Raji (cell line): ENCODE data around the gene ILKAP.

Experiments used
- POLR2A ChIP-seq: IDR thresholded peaks from 2 replicates; pipeline ENCODE4 v1.6.1; 2011; ENCODE audit warnings: low read depth, low read length, control low read depth; ENCODE audit not compliant: insufficient read depth

The ILKAP gene

GRCh38 chr2:238239863-238240756 is 36.6 kb upstream of the ILKAP start, which contains the start of gene HES6:
Gene HES6, minus strand, starts transcription at chr2:238240038. Its CDS starts 133 bp downstream, at chr2:238239905.
- TF ChIP-seq POLR2A = peak; percentile 67

DNA sequence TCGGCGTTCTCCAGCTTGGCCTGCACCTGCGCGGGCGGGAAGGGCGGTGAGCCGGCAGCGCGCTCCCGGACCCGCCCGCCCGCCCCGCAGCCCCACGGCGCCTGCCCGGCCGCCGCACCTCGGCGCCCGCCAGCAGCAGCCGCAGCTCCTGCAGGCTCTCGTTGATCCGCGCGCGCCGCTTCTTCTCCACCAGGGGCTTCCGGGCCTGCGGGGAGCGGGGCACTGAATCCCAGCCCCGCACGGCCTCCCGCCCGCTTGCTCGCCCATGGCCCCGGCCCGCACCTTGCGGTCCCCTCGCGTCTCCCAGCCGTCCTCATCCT is 36.0 kb upstream of the ILKAP start:
- no peak for TF ChIP-seq POLR2A

- TF ChIP-seq POLR2A = no peak
These were observed 35.5 kb upstream of the ILKAP start for GRCh38 chr2:238238766-238239542.

GRCh38 chr2:238238311-238238765 is 34.8 kb upstream of the ILKAP start:
- TF ChIP-seq POLR2A = no peak

GRCh38 chr2:238237431-238238135 is 34.1 kb upstream of the ILKAP start:
- no peak for TF ChIP-seq POLR2A

GRCh38 chr2:238236571-238236970 is 33.1 kb upstream of the ILKAP start:
- no peak for TF ChIP-seq POLR2A

DNA sequence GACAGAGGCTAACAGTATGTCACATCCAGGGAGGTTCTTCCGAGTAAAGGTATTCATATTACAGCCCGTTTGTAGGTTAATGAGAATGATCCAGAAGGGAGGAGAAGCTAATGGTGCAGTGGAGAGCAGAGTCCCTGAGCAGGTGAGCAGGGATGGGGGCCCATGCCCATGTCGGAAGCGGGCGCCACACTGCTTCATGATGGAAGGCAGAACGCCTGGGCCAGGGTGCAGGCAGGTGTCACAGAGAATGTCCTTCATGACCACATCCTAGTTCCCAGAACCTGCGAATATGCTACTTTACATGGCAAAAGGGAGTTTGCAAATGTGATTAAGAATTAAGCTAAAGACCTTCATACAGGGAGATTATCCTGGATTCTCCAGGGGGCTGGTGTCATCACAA is 32.4 kb upstream of the ILKAP start:
- no peak for TF ChIP-seq POLR2A

GRCh38 chr2:238235331-238235732 is 31.8 kb upstream of the ILKAP start:
- TF ChIP-seq POLR2A = no peak

DNA sequence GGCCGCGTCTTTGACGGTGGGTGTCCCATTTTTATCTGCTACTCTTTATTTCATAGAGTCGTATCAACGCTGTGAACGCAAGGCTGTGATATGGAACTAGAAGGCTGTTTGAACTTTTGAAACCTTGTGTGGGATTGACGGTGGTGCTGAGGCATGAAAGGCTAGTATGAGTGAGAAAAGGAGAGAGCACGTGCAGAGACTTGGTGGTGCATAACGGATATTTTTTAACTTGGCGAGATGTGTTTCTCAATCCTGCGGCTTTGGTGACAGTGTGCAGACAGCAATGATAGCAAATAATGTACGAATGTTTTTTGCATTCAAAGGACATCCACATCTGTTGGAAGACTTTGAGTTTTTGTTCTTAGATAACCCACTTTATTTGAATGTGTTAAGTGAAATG is 30.1 kb upstream of the ILKAP start:
- no peak for TF ChIP-seq POLR2A

DNA sequence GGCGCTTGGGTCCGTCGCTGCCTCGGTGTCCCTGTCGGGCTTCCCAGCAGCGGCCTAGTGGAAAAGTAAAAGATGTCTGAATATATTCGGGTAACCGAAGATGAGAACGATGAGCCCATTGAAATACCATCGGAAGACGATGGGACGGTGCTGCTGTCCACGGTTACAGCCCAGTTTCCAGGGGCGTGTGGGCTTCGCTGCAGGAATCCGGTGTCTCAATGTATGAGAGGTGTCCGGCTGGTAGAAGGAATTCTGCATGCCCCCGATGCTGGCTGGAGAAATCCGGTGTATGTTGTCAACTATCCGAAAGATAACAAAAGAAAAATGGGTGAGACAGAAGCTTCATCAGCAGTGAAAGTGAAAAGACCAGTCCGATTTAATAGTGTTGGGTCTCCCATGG is 28.3 kb upstream of the ILKAP start:
- no peak for TF ChIP-seq POLR2A

DNA sequence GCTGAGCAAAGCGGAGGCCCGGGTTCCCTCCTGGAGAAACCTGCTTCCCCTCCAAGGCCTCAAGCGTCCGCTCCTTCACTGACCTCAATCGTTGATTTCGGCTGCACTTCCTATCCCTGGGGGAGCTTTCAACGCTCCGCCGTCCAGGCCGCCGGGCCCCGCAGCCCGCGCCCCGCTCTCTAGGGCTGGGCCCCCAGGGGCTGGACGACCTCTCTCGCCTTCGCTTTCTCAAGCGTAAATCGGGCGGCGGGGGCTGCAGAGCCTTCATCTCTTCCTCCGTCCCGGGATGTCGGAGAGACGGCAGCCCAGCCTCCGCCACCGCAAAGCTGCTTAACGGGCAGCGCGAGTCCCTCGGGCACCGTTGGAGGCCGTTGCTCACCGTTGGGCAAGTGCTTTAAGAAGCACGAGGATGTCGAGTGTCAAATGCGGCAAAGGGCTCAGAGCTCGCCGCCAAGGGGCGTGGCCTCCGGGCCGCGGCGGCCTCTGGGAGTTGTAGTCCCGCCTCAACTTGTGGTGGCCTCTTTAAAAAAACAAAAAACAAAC is 27.8 kb upstream of the ILKAP start:
- no peak for TF ChIP-seq POLR2A

GRCh38 chr2:238230699-238231098 is 27.2 kb upstream of the ILKAP start:
- no peak for TF ChIP-seq POLR2A

DNA sequence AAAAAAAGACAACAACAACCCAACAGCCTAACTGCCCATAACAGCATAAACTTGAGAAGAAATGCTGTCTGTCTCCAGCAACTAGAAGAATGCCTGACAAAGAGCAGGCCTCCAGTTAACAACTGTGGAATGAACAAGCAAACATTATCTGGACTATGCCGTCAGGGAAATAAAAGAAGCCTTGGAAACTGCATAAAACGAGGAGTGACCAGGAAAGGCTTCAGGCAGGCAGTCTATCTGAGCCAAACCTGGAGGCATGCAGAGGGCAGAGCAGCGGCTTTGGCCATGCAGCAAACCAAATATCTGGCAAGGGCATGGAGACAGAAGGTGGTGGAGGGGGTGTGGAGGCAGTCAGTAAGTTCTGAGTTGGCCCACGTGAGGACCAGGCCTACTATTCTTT is 25.2 kb upstream of the ILKAP start:
- TF ChIP-seq POLR2A = no peak

DNA sequence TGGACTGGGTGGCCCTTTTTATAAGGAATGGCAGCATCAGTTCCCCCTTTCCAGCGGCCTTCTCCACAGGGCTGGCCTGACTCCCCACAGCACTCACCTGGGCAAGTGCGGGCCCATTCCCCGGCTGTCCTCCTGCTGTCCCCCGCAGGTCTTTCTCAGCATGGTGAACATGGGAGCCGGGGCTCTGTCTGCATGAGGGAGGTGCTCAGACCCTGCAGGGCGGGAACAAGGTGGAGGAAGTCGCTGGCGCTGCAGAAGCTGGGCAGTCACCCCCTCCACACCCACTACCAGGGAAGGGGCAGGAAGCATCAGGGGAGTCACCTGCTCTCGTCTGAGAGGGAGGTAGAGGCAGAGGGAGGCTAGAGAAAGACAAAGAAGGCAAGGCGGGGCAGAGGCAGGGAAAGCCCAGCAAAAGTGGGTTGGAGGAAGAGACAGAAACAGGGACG is 24.1 kb upstream of the ILKAP start:
- no peak for TF ChIP-seq POLR2A
